CD1c-positive myeloid dendritic cell (primary cell): ENCODE measurements around the gene TMEM217.

ENCODE experiments used
- DNase-seq: peaks from one replicate; pipeline ENCODE4 v3.0.0-alpha.2; 2016; ENCODE audit errors: extremely low spot score

TMEM217 gene

GRCh38 chr6:37280162-37280887 is 22.4 kb upstream of the TMEM217 start:
- no peak for DNase-seq

- no peak for DNase-seq
Observed at GRCh38 chr6:37279366-37280134, 21.6 kb upstream of the TMEM217 start.

GRCh38 chr6:37277001-37277409 is 19.1 kb upstream of the TMEM217 start:
- DNase-seq: no peak

GRCh38 chr6:37275350-37275749 is 17.4 kb upstream of the TMEM217 start:
- DNase-seq: no peak

GRCh38 chr6:37273690-37274089 is 15.7 kb upstream of the TMEM217 start:
- no peak for DNase-seq

- DNase-seq: no peak
Observed at GRCh38 chr6:37272834-37273566, 15.1 kb upstream of the TMEM217 start.

- DNase-seq: no peak
Observed at GRCh38 chr6:37269105-37269504, 11.2 kb upstream of the TMEM217 start.

GRCh38 chr6:37265860-37266259 is 7.9 kb upstream of the TMEM217 start:
- no peak for DNase-seq

- no peak for DNase-seq
Observed at GRCh38 chr6:37265001-37265400, 7.1 kb upstream of the TMEM217 start.

GRCh38 chr6:37262446-37263026 is 4.6 kb upstream of the TMEM217 start:
- no peak for DNase-seq

GRCh38 chr6:37261198-37261597 is 3.3 kb upstream of the TMEM217 start:
- DNase-seq: no peak

GRCh38 chr6:37260444-37260843 is 2.5 kb upstream of the TMEM217 start:
- DNase-seq: no peak

- DNase-seq: no peak
Observed at GRCh38 chr6:37260040-37260439, 2.1 kb upstream of the TMEM217 start.

GRCh38 chr6:37259191-37259590 is 1.2 kb upstream of the TMEM217 start:
- peak; percentile 58 for DNase-seq

- no peak for DNase-seq
Observed at GRCh38 chr6:37258405-37259105, 611 bp upstream of the TMEM217 start.

GRCh38 chr6:37257320-37257633 is 667 bp downstream of the TMEM217 start:
- no peak for DNase-seq

- DNase-seq: peak; percentile 68
Observed at GRCh38 chr6:37256692-37257319, 1.1 kb downstream of the TMEM217 start.

GRCh38 chr6:37254881-37255280 is 3.1 kb downstream of the TMEM217 start:
- no peak for DNase-seq

- DNase-seq: no peak
Observed at GRCh38 chr6:37253486-37254007, 4.4 kb downstream of the TMEM217 start.

GRCh38 chr6:37251211-37251780 is 6.6 kb downstream of the TMEM217 start:
- peak; percentile 28 for DNase-seq
